GM12873 (cell line): ENCODE results near the gene GPR107.

Experiments
- TF ChIP-seq, protein P1 (sequence below): IDR thresholded peaks from 2 replicates; pipeline ENCODE4 v1.5.1; 2012; ENCODE audit warnings: low read depth, mild to moderate bottlenecking, moderate library complexity, low read length, control low read depth; ENCODE audit not compliant: insufficient read depth; ENCODE audit errors: missing control alignments

Gene GPR107

DNA sequence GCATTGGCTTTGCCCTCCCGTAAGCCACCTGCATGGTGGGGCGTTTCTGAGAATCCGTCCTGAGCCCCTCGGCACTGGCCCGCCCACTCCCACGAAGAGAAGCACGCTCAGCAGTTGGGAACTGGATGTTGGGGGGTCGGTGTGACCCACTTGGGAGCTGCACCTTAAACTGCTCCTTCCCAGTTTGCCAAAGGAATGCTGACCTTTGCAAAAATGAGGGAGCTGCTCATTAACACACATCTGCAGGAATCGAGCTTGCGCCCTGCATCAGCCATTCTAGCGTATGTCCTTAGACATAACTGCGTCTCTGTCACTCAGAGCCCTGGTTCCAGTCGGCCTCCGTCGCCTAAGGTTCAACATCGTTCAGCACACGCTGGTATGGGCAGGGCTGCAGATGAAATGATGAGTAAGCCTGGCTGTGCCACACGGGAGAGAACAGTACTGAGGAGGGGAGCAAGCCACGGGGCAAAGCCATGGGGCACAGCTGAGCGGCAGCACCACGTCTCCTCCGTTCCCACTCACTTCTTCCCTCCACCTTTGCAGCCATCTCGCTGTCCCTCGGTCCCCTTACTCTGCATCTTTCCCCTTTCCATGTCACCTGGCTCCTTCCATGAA lies 89.7 kb downstream of the GPR107 start:
- TF ChIP-seq, protein P1, sequence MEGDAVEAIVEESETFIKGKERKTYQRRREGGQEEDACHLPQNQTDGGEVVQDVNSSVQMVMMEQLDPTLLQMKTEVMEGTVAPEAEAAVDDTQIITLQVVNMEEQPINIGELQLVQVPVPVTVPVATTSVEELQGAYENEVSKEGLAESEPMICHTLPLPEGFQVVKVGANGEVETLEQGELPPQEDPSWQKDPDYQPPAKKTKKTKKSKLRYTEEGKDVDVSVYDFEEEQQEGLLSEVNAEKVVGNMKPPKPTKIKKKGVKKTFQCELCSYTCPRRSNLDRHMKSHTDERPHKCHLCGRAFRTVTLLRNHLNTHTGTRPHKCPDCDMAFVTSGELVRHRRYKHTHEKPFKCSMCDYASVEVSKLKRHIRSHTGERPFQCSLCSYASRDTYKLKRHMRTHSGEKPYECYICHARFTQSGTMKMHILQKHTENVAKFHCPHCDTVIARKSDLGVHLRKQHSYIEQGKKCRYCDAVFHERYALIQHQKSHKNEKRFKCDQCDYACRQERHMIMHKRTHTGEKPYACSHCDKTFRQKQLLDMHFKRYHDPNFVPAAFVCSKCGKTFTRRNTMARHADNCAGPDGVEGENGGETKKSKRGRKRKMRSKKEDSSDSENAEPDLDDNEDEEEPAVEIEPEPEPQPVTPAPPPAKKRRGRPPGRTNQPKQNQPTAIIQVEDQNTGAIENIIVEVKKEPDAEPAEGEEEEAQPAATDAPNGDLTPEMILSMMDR: no peak

DNA sequence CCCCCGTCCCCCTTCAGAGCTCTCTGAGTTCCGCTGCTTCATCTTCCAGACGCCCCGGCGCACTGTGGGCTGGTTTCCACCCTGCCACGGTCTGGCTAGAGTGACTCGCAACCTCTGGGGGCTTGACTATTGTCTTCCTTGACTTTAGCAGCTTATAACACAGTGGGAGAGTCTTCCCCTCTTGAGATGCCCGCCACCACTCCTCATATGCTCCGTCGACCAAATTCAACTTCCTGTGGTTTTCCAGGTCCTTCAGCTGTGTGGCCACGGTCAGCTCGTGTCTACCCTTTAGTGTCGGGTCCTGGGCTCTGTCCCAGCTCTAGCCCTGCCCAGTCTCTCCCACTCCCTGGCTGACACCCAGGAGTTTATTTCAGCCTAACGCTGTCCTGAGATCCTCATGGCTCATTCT lies 90.3 kb downstream of the GPR107 start:
- TF ChIP-seq, protein P1: no peak

DNA sequence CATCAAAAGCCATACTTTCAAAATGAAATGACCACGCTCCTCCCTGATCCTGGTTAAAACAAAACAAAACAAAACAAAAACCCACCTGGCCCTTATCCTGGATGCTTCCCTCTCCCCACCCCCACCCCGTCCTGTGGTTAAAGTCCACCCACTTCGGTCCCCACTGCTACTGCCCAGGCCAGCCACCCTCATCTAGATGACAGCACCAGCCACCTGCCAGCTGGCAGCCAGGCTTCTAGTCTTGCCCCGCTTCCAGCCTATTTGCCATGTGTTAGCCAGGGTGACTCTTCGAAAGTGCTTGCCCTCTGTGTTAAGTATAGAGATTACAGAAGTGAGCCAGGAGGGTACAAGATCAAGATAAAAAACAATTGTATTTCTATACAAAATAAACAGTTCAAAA lies 91.0 kb downstream of the GPR107 start:
- TF ChIP-seq, protein P1: no peak

DNA sequence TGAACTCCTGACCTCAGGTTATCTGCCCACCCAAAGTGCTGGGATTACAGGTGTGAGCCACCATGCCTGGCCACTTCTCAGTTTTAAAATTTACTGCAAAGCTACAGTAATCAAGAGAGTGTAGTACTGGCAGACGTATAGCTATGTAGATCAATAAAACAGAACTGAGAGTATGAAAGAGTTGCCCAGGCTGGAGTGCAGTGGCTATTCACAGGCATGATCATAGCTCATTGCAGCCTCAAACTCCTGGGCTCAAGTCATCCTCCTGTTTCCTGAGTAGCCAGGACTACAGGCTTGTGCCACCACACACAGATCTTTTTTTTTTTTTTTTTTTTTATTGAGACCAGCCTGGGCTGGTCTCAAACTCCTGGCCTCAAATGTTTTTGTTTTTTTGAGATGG lies 92.0 kb downstream of the GPR107 start:
- TF ChIP-seq, protein P1: no peak

DNA sequence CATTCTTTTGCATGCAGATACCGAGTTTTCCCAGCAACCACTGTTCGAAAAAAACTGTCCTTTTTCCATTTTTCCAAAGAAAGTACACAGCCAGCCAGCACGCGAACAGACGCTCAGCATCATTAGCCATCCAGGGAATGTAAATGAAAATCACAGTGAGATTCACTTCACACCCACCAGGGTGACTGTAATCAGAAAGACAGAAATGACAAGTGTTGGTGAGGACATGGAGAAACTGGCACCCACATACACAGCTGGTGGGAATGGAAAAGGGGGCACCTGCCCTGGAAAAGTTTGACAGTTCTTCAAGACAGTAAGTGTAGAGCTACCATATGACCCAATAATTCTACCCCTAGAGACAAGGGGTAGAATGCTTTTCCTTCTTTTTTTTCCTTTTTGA lies 93.5 kb downstream of the GPR107 start:
- TF ChIP-seq, protein P1: no peak

DNA sequence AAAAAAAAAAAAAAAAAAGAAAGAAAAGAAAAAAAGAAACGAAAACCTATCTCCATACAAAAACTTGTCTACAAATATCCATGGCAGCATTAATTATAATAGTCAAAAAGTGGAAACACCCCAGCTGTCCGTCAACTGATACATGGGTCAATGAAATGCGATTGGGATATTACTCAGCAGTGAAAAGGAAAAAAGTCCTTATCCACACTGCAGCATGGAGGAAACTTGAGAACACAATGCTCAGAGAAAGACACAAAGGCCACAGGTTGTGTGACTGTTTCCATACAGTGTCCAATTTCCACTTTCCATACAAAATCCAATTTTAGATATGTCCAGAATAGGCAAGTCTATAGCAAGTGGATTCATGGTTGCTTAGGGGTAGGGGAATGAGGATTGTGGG lies 94.2 kb downstream of the GPR107 start:
- TF ChIP-seq, protein P1: no peak

DNA sequence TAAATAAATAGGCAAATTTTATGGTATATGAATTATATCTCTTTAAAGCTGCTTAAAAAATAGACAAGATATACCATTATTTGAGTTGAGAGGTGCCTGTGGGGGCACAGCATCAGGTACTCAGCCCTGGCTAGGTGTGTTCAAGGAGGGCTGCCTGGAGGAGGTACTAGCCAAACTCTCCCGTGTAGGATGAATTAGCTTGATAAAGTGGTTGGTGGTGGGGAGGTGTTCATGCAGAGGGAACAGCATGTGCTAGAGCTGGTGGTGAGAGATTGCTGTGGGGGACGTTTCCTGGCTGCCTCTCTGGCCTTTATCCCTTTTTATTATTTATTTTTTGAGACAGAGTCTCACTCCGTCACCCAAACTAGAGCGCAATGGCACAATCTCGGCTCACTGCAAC lies 95.3 kb downstream of the GPR107 start:
- TF ChIP-seq, protein P1: no peak
